Endothelial cell of umbilical vein (primary cell): ENCODE measurements around the gene TUBG2. TPM values are rescaled to one million over a fixed set of nuclear protein-coding genes. Genes with fewer than 3 reads are reported as not detected.

Source experiments
- BruUV-seq: library from RNA; stranded (reverse); fragments of 400-500 nt; replicated peaks from 2 replicates; lab custom pipeline; 2021; lab: Mats Ljungman, UMichigan
- CTCF ChIA-PET: fragments of 300-600, 350-600 bp; sonication (Branson Sonifier 250); formaldehyde crosslinking; loops from one replicate; lab custom pipeline; 2021; ENCODE audit warnings: antibody characterized with exemption, inconsistent platforms; lab: Charles Lee
- POLR2A ChIA-PET: fragments of 300-600, 350-600 bp; sonication (Branson Sonifier 250); formaldehyde crosslinking; loops from one replicate; lab custom pipeline; 2021; ENCODE audit warnings: antibody characterized with exemption, inconsistent platforms; lab: Charles Lee
- DNase-seq: peaks from one replicate; pipeline ENCODE4 v3.0.0-alpha.2; 2011; ENCODE audit warnings: low read depth, low spot score
- FAIRE-seq: peaks from 2 replicates; lab custom pipeline; 2011; peaks lifted over from hg19 to GRCh38; lab: Jason Lieb, UNC
- H2AFZ ChIP-seq: 2 replicates; pipeline ENCODE4 v1.6.0; 2012; ENCODE audit warnings: low read depth, low read length, control low read depth, inconsistent platforms
- H3K27ac ChIP-seq: 2 replicates; pipeline ENCODE4 v1.5.1; 2011; ENCODE audit warnings: low read depth, mild to moderate bottlenecking, control low read depth, low read length, moderate library complexity; ENCODE audit not compliant: insufficient read depth
- H3K27me3 ChIP-seq, 2 experiments: 2 replicates each; pipeline versions ENCODE4 v1.6.0 to v1.6.1; 2011; ENCODE audit warnings: low read length in 2 of 2, mixed read lengths in 1 of 2; ENCODE audit not compliant: control insufficient read depth in 2 of 2, insufficient read depth in 2 of 2
- H3K36me3 ChIP-seq, 2 experiments: 2 replicates in 1 of 2; 3 replicates in 1 of 2; pipeline ENCODE4 v1.5.1; 2011; ENCODE audit warnings: low read length in 2 of 2, mild to moderate bottlenecking in 1 of 2, moderate library complexity in 1 of 2; ENCODE audit not compliant: control insufficient read depth in 2 of 2, insufficient read depth in 2 of 2; ENCODE audit errors: extremely low read depth in 1 of 2
- H3K4me1 ChIP-seq: 3 replicates; pipeline ENCODE4 v1.5.1; 2011; ENCODE audit warnings: mild to moderate bottlenecking, low read length; ENCODE audit not compliant: control insufficient read depth, insufficient read depth; ENCODE audit errors: extremely low read depth
- H3K4me2 ChIP-seq: 2 replicates; pipeline ENCODE4 v1.6.1; 2011; ENCODE audit warnings: low read length, control low read depth, mixed read lengths; ENCODE audit not compliant: insufficient read depth
- H3K4me3 ChIP-seq, 3 experiments: fragments of 200-600 bp in 1 of 3; sonication (generic), shearing (Covaris generic) in 1 of 3; replicated peaks in 1 of 3; 2 replicates each; pipeline ENCODE4 v1.5.1; 2011 to 2016; ENCODE audit warnings: control low read depth in 3 of 3, low read length in 3 of 3, mild to moderate bottlenecking in 2 of 3, inconsistent platforms in 1 of 3, low read depth in 1 of 3, moderate library complexity in 1 of 3; ENCODE audit not compliant: insufficient read depth in 1 of 3
- H3K79me2 ChIP-seq: 2 replicates; pipeline ENCODE4 v1.6.0; 2012; ENCODE audit warnings: low read length, inconsistent platforms; ENCODE audit not compliant: control insufficient read depth, insufficient read depth
- H3K9ac ChIP-seq: replicated peaks from 2 replicates; pipeline ENCODE3; 2011; ENCODE audit warnings: low read length, control low read depth; ENCODE audit not compliant: insufficient read depth; ENCODE audit errors: extremely low read depth
- H3K9me1 ChIP-seq: replicated peaks from 3 replicates; pipeline ENCODE4 v1.6.0; 2011; ENCODE audit warnings: mild to moderate bottlenecking, low read length; ENCODE audit not compliant: control insufficient read depth, insufficient read depth; ENCODE audit errors: extremely low read depth
- H3K9me3 ChIP-seq: replicated peaks from 2 replicates; pipeline ENCODE4 v1.5.1; 2012; ENCODE audit warnings: low read length, inconsistent platforms; ENCODE audit not compliant: control insufficient read depth, insufficient read depth
- H4K20me1 ChIP-seq: replicated peaks from 2 replicates; pipeline ENCODE3; 2011; ENCODE audit warnings: mild to moderate bottlenecking, low read length; ENCODE audit not compliant: control insufficient read depth, insufficient read depth; ENCODE audit errors: extremely low read depth
- EZH2 ChIP-seq: IDR thresholded peaks from 2 replicates; pipeline ENCODE4 v1.6.1; 2012; ENCODE audit warnings: borderline replicate concordance, low read depth, mild to moderate bottlenecking, moderate library complexity, low read length, inconsistent platforms; ENCODE audit not compliant: severe bottlenecking
- FOS ChIP-seq: IDR thresholded peaks from 2 replicates; pipeline ENCODE4 v1.6.1; 2011; ENCODE audit warnings: mild to moderate bottlenecking, low read length, moderate library complexity, borderline replicate concordance; ENCODE audit not compliant: insufficient read depth
- GATA2 ChIP-seq: IDR thresholded peaks from 2 replicates; pipeline ENCODE4 v1.7.0; 2011; ENCODE audit warnings: low read depth, mild to moderate bottlenecking, moderate library complexity, mixed read lengths, low read length; ENCODE audit not compliant: insufficient read length, insufficient read depth
- JUN ChIP-seq: IDR thresholded peaks from 2 replicates; pipeline ENCODE4 v1.6.1; 2011; ENCODE audit warnings: borderline replicate concordance, low read depth; ENCODE audit not compliant: insufficient read length, insufficient read depth
- MYC ChIP-seq: IDR thresholded peaks from one replicate; pipeline ENCODE4 v1.6.1; 2011; ENCODE audit warnings: mild to moderate bottlenecking, low read depth, low read length
- POLR2A ChIP-seq: IDR thresholded peaks from 2 replicates; pipeline ENCODE4 v1.6.1; 2012; ENCODE audit warnings: low read depth, mild to moderate bottlenecking, control low read depth, low read length
- POLR2AphosphoS5 ChIP-seq: IDR thresholded peaks from 2 replicates; pipeline ENCODE4 v1.6.1; 2012; ENCODE audit warnings: low read depth, mild to moderate bottlenecking, control low read depth, low read length, moderate library complexity; ENCODE audit not compliant: insufficient read depth
- dilution Hi-C: fragments of 300-500 bp; cut with MboI; formaldehyde crosslinking; loops from one replicate; pipeline ENCODE4 v1.15.0; 2019; ENCODE audit warnings: low sequenced_read_pairs; ENCODE audit not compliant: extremely low pct_ligation_motif_present
- intact Hi-C: fragments of 100-400 bp; cut with micrococcal nuclease; formaldehyde crosslinking; loops from one replicate; pipeline ENCODE4 v1.10.0; 2022
- polyA plus RNA-seq, 4 experiments: library from polyadenylated mRNA; depleted of rRNA in 3 of 4; stranded (reverse) in 3 of 4; unstranded in 1 of 4; fragments of >200 nt; gene quantifications; 2 replicates each; pipeline versions ENCODE4 v1.2.1 to v1.2.3, GENCODE V29; 2011 to 2012; ENCODE audit warnings: missing spikeins in 1 of 4
- total RNA-seq: library from RNA; stranded (reverse); gene quantifications from 2 replicates; pipeline ENCODE4 v1.2.3, GENCODE V29; 2021
- TF ChIP-seq, protein P1 (sequence below): IDR thresholded peaks from 2 replicates; pipeline ENCODE4 v1.6.1; 2011; ENCODE audit not compliant: insufficient read depth, insufficient read length
- TF ChIP-seq, protein P2 (sequence below), 2 donors: IDR thresholded peaks; 1 replicate in 1 of 2; 2 replicates in 1 of 2; pipeline ENCODE4 v1.5.1; 2011; ENCODE audit warnings: low read length in 2 of 2, mild to moderate bottlenecking in 2 of 2, moderate library complexity in 2 of 2, control low read depth in 1 of 2, inconsistent platforms in 1 of 2, low read depth in 1 of 2; ENCODE audit not compliant: insufficient read depth in 1 of 2; ENCODE audit errors: extremely low read depth in 1 of 2

Gene TUBG2
- total and polyA plus RNA-seq, 2 donors (not counting 3 experiments of a cell fraction or from before 2014, with no cell fraction given) = 13.2 to 17.7 TPM

DNA sequence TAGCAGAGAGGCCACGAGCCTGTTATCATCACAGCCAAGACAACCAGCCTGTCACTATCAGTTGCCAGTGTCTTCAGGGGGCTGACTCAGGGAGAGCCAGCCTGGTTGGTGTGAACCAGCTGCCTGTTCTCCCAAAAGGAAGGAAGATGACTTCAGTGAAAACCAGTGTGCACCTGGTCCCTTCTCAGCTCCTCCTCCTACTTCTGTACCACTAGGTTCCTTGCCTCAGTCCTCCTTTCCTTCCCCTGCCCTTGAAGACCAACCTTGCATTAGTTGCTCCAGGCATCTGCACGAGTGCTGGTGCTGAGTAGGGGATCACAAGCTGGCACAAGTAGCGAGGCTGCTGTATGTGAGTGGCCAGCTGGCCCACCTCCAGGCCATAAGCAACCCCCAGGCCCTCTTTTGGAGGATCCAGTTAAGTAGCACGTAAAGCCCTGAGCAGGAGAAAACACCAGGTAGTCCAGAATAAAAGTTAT, 41.1 kb upstream of the TUBG2 start:
- no peak overlapping the region for H3K4me3 ChIP-seq
- dilution Hi-C loops = no loop called here
- FAIRE-seq = no peak
- no TSS peak for BruUV-seq
- no peaks in the 10 kb centered on the region for H3K9me3 ChIP-seq
- CTCF ChIA-PET = interaction anchor here (1.2 to 3.5 kb wide), 7 partner anchors 8 to 62 kb away, joined by 3 to 14 read pairs (median 5); partner anchors contain the start of genes PLEKHH3, RETREG3, TUBG1 and TUBG2
- TF ChIP-seq POLR2A = no peak
- no peak for TF ChIP-seq GATA2
- no peak for TF ChIP-seq FOS
- TF ChIP-seq EZH2 = no peak
- TF ChIP-seq, protein P1, sequence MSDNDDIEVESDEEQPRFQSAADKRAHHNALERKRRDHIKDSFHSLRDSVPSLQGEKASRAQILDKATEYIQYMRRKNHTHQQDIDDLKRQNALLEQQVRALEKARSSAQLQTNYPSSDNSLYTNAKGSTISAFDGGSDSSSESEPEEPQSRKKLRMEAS = no peak
- TF ChIP-seq MYC = no peak
- no peak for TF ChIP-seq POLR2AphosphoS5
- TF ChIP-seq, protein P2, sequence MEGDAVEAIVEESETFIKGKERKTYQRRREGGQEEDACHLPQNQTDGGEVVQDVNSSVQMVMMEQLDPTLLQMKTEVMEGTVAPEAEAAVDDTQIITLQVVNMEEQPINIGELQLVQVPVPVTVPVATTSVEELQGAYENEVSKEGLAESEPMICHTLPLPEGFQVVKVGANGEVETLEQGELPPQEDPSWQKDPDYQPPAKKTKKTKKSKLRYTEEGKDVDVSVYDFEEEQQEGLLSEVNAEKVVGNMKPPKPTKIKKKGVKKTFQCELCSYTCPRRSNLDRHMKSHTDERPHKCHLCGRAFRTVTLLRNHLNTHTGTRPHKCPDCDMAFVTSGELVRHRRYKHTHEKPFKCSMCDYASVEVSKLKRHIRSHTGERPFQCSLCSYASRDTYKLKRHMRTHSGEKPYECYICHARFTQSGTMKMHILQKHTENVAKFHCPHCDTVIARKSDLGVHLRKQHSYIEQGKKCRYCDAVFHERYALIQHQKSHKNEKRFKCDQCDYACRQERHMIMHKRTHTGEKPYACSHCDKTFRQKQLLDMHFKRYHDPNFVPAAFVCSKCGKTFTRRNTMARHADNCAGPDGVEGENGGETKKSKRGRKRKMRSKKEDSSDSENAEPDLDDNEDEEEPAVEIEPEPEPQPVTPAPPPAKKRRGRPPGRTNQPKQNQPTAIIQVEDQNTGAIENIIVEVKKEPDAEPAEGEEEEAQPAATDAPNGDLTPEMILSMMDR (IDR thresholded peaks at IDR 0.05; ENCODE audit: extremely low read depth in 1 of 2, insufficient read depth in 1 of 2, low read depth in 1 of 2, low read length in 2 of 2) = no peak
- TF ChIP-seq JUN = no peak
- peaks cover 11 to 12% of the 10 kb centered on the region in 2 experiments for H3K36me3 ChIP-seq
- H3K9ac ChIP-seq = no peak overlapping the region
- H3K79me2 ChIP-seq = no peaks in the 10 kb centered on the region
- H3K27me3 ChIP-seq = no peaks in the 10 kb centered on the region
- no peak overlapping the region for H3K27ac ChIP-seq
- H3K4me2 ChIP-seq = no peak overlapping the region
- POLR2A ChIA-PET = interaction anchor here (0.6 to 1.0 kb wide), 3 partner anchors 9 to 314 kb away, joined by 3 read pairs; partner anchors contain the start of genes RETREG3 and TUBG1
- no peaks in the 10 kb centered on the region for H3K4me1 ChIP-seq
- intact Hi-C loops = no loop called here
- no peak for DNase-seq
- no peaks in the 10 kb centered on the region for H3K9me1 ChIP-seq
- no peaks in the 10 kb centered on the region for H4K20me1 ChIP-seq
- no peak overlapping the region for H2AFZ ChIP-seq
